Measurements from ENCODE around the gene CDKAL1.
"Not testable (repeated sequence)": the region's sequence is repeated elsewhere in the genome, so short reads cannot be mapped to it uniquely, and the experiment has no call there.

Gene CDKAL1

GRCh38 chr6:20639161-20639560 lies 104.9 kb downstream of the CDKAL1 start:
- no peak for DNase-seq

GRCh38 chr6:20640181-20640580 lies 105.9 kb downstream of the CDKAL1 start:
- DNase-seq: no peak

- no peak for DNase-seq
Observed at GRCh38 chr6:20642441-20642840, 108.2 kb downstream of the CDKAL1 start.

GRCh38 chr6:20644667-20645370 lies 110.6 kb downstream of the CDKAL1 start:
- DNase-seq: no peak

- not testable (repeated sequence) for DNase-seq
Observed at GRCh38 chr6:20645572-20645971, 111.3 kb downstream of the CDKAL1 start.

GRCh38 chr6:20647585-20647984 lies 113.3 kb downstream of the CDKAL1 start:
- no peak for DNase-seq

- not testable (repeated sequence) for DNase-seq
Observed at GRCh38 chr6:20649696-20650470, 115.6 kb downstream of the CDKAL1 start.

GRCh38 chr6:20652299-20653084 lies 118.2 kb downstream of the CDKAL1 start:
- DNase-seq: no peak

GRCh38 chr6:20653085-20653479 lies 118.8 kb downstream of the CDKAL1 start:
- no peak for DNase-seq

GRCh38 chr6:20655317-20655716 lies 121.1 kb downstream of the CDKAL1 start:
- no peak for DNase-seq

GRCh38 chr6:20657274-20657800 lies 123.1 kb downstream of the CDKAL1 start:
- DNase-seq: no peak

- DNase-seq: no peak
Observed at GRCh38 chr6:20658053-20658452, 123.8 kb downstream of the CDKAL1 start.

GRCh38 chr6:20658516-20658915 lies 124.3 kb downstream of the CDKAL1 start:
- DNase-seq: no peak

- DNase-seq: no peak
Observed at GRCh38 chr6:20660534-20660933, 126.3 kb downstream of the CDKAL1 start.

- no peak for DNase-seq
Observed at GRCh38 chr6:20661721-20662120, 127.5 kb downstream of the CDKAL1 start.

GRCh38 chr6:20664250-20664649 lies 130.0 kb downstream of the CDKAL1 start:
- no peak for DNase-seq

- no peak for DNase-seq
Observed at GRCh38 chr6:20665290-20665689, 131.0 kb downstream of the CDKAL1 start.

GRCh38 chr6:20669571-20670314 lies 135.5 kb downstream of the CDKAL1 start:
- DNase-seq: no peak

- DNase-seq: no peak
Observed at GRCh38 chr6:20670750-20671149, 136.5 kb downstream of the CDKAL1 start.

GRCh38 chr6:20672038-20672437 lies 137.8 kb downstream of the CDKAL1 start:
- no peak for DNase-seq

- no peak for DNase-seq
Observed at GRCh38 chr6:20673458-20673857, 139.2 kb downstream of the CDKAL1 start.

- DNase-seq: no peak
Observed at GRCh38 chr6:20674664-20675063, 140.4 kb downstream of the CDKAL1 start.

Measured in right kidney (tissue), 1 donor.